NCI-H1092 (cell line): ENCODE results near the gene RAB25.

Experiments
- DNase-seq: peaks from one replicate; lab custom pipeline; 2025; lab: John Stamatoyannopoulos, UW

Gene RAB25

DNA sequence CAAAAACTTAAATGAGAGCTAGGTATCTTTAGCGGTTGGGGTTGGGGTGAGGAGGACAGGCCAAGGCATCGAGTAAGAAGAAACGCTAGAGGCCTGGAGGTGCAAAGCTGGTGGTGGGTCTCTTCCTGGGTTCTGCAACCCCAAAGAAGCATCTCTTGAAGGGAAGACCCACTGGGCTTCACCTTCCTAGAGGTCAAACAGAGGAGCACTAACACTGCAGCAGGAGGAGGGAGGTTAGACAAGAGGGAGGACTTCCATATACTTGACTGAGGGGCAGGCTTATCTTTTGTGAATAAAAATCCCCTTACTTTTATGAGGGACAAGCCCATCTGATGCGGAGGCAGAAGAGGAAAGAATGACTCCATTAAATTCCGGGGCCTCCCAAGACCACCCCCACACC is 18.8 kb downstream of the RAB25 start:
- DNase-seq: no peak

DNA sequence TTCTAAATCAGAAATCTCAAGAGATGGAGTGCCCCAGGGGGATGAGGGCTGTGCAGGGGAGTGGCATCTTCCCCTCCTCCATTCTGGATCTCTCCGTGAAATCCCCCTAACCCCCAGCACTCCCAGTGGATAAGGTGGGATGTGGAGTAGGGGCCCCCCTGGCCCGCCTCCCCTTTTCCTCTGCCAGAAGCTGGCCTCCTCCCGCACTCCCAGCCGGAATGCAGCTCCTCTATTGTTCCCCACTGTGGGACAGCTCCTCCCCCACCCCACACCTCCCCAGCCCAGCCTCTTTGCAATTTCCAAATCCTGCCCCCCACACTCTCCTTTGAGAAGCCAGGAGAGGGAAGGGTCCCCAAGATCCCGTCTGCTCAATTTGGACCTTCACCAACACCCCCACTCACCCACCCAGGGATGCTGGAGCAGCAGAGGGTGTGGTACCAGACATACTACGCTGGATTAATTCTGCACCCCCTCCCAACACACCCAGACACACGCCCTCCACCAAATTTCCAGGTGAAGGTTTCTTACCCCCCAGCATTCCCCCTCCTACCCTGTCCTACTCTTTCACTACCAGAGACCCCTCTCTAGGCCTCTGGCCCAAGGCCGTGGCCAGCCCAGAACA is 19.4 kb downstream of the RAB25 start:
- no peak for DNase-seq

DNA sequence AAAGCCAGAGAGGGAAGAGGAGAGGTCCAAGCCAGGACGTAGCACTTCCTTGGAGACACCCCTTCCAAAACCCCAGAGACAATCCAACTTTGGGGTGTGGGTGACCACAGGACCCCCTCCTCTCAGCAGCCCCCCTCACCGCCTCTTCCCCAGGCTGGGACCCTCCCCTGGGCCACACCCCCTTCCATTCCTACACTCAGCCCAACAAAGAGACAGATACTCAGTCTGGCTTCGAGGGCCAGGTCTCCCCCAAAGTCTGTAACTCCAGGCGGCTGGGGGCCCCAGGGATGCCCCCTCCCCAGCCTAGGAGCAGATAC is 19.9 kb downstream of the RAB25 start:
- DNase-seq: no peak

DNA sequence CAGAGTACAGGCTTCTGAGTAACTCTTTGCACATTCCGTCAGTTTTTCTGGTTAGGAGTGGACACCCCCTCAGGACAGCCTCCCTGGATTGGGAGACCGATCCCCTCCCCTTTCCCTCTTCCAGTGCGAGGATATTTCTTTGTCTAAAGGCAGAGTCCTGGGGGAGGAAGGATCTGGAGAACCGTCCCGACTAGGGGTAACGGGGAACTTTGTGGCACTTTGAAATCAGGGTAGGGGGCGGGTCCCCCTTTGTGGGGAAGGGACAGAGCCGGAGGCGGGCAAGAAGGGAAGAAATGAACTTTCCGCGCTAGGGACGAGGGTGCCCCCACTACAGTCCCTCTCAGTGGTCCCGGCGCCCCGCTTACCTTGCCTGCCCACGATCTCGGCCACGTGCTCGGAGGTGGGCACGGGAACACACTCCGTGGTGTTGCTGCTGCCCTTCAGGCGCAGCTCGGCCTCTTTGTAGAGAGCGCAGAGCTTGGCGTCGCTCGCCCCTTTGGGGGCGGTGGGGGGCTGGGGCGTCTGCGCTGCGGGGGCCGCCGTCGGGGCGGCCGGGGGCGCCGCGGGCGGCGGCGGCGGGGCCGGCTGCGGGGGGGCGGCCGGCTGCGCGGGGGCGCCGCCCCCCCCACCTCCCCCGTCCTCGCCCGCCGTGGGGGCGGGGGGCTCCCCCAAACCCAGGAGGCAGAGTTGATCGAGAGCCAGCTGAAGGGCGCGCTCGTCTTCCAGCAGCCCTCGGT is 20.4 kb downstream of the RAB25 start:
- DNase-seq: peak; percentile 38

DNA sequence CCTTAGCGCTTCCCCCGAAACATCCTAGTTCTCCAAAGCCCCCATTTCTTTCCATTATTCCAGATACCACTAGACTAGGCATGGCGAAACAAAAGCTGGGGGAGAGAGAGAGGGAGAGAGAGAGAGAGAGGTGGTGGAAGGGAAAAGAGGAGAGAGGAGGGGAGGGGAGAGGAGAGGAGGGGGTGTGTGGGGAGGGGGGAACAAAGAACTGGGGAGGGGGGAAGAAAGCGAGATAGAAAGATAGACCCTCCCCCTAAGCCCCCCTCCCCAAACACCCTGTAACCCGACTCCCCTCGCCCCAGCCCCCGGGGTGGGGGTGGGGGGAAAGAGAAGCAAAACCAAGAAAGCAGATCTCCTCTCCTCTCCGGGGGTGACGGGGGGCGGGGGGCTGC is 21.0 kb downstream of the RAB25 start:
- no peak for DNase-seq

DNA sequence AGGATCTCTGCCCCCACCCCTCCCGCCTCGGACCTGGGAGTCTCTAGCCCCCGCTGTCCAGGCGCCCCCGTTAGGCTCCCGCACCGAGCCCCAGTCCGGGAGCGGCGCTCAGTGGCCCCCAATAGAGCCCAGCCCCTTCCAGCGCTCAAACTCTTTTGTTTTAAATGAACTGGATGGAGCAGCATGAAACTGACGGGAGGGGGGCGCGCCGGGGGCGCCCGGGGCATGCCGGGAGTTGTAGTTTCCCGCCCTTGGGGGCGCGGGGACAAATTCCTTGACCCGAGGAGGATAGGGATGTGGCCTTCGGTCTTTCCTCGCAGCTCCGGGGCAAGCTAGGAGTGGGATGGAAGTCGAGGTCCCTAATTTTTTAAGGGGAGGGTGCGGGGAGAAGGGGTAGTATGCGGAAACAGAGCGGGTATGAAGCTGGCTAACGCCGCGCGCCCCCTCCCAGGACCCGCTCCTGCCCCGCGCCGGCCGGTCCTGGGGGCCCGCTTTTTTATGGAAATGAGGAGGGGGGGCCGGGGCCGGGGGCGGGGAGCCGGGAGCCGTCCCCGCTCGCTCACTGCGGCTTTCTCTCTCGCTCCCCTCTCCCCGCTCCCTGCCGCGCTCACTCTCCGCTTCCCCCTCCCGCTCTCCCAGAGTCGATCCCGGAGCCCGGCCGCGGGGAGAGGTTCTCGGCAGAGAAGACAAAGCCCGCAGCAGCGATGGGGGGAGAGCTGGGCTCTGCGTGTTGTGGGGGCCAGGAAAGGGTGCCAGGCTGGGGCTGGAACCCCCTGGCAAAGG is 21.5 kb downstream of the RAB25 start, which contains the start of gene MEX3A:
Gene MEX3A (minus strand): TSS at position 157 of the 783 bp plus-strand sequence. CDS start 467 bp downstream, outside the sequence.
- DNase-seq: peak; percentile 80

DNA sequence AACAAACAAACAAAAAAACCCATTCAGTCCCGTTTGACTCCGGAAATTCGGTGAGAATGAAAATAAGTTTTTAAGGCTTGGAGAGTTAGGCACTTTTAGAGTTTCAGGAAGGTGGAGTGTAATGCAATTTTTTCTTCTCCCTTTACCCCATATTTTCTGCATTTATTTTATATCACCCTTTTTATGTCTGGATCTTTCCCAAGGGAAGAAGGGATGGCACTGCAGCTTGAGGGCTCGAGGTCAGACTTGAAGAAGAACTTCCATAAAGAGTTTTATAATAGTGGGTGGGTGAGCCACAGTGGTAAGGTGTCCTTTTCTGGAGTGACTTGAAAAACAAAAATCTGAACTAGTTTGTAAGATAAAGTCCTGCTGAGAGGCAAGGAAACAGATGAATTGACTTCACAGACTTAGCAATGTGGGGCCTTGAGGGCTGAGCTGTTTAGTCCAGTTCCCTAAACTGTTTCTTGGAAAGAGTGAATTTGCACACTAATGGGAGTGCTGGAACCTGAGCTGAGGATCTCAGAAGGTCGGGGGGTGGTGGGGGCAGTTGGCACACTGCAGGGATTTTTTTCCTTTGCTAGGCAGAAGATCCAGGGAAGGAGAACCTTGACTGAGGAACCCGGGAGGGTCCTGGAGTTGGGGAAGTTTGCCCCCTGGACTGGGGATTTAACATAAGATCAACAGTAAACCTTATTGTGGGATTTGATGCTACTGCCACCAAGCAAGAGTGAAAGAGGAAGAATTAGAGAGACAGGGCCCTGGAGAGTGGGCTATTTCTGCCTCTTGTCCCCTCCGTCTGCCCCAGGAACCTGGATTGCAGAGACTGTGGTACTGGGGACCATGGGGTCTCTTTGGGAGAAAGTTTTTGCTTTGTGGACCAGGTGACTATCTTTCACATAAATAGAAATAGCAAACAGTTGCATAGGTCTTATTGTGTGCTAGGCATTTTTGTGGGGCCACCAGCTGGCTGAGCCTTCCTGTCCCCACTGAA is 23.1 kb downstream of the RAB25 start:
- no peak for DNase-seq

DNA sequence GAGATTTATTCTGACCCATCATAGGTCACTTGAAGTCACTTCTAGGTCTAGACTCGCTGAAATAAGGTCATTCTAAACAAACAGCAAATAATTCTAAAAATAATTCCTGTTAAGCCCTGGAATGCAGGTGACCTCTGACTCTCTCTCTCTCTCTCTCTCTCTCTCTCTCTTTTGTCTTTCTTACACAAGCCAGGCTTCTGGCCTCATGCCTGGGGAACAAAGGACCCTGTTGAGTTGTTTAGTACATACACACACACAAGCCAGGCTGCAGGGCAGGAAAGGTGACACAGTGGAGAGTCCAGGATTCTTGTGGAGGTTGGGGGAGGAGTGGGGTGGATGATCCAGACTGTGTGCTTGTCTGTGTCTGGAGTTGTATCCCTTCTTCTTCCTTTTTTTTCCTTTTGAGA is 25.3 kb downstream of the RAB25 start:
- no peak for DNase-seq

DNA sequence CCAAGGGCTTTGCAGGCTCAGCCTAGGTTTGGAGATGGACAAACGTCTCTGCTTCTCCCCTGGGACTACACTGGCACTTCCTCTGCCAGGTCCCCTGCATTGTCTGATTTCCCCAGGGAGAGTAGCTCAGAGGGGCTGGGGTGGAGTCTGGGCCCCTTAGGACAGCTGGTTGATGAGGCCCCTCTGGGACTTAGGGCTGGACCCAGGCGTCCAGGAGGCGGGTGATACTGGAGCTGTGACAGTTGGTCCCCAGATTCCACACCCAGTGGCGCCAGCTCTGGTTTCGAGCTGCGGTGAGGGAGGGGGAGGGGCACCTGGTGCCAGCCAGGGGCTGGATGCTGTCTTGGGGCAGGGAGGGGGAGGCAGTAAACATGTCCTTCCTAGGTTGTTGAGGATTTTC is 28.7 kb downstream of the RAB25 start:
- DNase-seq: no peak

DNA sequence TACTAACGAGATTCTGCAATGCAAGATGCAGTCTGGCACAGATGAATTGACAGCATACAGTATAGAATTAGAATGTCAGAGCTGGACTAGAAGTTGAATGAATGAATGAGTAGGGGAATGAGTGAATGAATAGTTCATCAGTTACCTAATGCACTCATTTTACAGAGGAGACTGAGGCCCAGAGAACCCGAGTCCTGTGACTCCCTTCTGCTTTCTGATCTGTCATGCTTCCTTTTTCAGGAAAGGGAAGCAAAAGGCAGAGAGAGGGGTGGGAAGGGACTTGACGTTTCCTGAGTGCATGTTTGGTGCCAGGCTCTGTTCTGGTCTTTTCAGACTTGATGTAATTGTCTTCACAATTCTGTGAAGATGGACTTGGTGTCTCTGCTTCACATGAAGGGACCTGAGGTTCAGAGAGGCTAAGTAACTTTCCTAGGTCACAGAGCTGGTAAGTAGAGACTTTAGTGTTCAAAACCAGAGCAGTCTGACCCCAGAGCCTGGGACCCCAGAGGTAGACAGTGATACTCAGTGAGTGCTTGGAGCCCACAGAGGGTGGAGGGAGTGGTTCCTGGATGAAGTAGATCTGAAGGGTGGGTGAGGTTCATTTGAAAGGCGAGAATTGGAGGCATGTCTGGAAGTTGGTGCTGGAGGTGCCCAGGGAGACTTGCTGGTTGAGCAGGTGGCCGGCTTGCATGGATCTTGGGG is 29.3 kb downstream of the RAB25 start:
- DNase-seq: no peak

DNA sequence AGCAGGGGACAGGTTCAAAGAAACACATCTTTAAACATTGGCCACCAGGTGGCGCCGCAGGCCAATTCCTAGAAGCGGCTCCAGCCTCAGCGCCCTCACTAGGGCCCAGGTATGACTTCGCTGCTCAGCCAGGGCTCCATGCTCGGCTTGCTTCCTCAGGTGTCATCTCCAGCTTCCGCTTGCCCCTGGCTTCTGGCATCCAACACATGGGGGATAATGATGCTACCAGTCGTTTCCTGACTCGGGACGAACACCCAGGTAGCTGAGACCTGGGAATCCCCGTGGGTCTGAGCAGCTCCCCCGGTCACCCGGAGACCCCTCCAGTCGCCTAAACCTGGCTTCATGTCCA is 29.9 kb downstream of the RAB25 start:
- peak; percentile 69 for DNase-seq

DNA sequence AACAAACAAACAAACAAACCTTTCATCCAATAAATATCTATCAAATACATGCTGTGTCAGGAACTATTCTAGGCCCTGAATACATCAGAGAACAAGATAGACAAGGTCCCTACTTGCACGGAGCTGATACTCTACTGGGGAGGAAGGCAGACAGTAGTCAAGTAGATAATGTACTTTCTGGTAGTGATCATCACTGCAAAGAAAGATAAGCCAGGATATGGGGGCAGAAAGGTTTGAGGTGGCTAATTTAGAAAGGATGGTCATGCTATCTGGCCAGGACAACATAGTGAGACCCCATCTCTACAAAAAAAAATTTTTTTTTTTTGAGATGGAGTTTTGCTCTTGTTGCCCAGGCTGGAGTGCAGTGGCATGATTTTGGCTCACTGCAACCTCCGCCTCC is 30.6 kb downstream of the RAB25 start:
- no peak for DNase-seq

DNA sequence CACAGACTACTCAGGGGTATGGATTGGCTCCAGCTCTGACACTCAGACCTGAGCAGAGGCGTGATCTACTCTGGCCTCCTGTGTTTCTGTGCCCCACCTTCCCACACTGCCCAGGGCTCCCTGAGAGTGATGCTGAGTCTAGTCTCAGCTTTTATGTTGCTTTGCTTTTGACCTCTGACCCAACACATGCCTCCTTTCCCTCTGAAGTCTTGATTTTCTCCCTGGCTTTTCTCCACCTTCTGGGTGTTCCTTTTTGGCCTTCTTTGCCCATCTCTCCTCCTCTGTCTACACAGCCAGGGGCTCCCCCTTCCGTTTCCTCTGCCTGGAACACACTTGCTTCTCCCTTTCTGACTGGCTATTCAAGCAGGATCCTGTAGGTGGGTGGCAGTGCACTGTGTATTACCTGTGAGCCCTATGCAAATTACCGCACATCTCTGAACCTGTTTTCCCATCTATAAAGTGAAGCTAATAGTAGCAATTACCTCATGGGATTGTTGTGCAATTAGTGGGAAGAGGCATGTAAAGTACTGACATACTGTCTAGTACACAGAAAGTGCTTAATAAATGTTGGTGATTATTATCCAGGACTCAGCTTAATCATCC is 35.0 kb downstream of the RAB25 start:
- no peak for DNase-seq

DNA sequence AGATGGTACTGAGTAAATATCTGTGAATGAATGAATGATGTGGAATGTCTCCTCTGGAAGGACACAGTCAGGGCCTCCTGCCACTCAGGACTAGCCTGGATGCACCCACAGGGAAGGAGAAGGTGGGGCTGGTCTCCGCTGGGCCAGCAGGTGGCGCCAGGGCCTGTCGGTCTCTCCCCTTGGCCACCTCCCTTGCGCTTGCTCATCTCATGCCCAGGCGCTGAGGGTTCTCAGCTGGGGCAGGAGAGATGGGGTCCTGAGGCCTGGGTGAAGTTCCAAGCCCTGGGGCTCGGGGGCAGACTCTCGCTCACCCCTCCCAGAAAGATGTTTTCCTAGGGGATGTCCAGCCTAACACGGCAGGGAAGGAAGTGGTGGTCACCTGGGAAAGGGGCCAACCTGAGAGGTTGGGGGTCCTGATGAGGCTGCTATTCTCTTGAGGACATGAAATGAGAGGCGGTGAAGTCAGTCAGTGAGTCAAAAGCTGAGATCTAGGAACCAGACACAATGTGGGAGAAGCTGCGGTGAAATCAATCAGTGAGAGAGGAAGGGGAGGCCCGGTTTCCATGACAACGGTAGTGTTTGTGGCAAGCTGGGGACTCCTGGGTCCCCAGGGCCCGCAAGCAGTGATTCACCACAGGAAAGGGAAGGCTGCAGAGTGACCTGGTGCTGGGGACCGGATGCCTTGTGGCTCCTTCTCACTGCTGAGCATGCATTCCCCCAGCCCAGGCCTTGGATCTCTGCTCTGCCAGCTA is 35.9 kb downstream of the RAB25 start:
- DNase-seq: peak; percentile 50

DNA sequence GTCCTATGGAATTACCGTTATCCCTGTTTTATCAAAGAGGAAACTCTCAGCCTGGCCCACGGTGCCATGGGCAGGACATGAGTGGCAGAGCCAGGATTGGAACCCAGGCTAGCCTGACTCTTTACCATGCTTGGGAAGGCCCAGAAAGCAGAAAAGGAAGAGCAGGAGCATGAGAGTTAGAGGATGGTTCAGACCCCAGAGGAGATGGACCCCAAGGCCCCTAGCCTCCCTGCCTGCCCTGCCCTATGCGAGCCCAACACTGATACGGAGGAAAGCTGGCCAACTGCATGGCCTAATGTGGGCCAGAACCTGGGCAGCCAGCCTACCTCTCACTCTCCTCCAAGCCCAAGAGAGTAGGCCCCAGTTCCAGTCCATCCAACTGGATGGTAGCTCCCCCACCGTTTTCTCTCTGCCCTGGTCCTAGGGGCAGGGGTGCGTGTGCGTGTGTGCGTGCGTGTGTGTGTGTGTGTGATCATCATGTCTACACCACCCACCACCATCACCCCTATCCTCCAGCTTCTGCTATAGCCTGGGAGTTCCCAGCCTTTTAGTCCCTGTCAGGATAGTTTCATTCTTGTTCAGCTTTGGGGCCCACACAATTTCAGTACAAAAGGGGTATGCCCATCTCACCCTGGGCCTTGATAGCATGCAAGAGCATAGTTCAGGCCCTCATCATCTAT is 36.7 kb downstream of the RAB25 start:
- no peak for DNase-seq

DNA sequence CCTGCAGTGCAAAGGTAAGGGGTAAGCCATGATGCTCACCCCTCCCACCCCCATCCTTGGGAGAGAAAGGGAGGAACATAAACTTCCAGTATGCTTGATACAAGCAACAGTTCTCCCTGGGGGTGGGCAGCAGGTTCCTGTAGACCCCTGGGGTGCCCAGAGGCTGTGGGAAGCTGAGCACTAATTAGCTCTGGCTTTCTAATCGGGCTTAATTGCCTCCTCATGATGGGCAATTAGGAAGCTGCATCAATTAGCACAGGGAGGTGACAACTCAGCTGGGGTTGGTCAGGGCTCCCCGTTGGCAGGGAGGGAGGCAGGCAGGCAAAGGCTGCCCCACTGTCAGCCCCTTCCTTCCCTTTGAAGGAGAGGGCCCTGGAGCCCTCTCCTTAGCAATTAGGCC is 37.8 kb downstream of the RAB25 start:
- DNase-seq: no peak

DNA sequence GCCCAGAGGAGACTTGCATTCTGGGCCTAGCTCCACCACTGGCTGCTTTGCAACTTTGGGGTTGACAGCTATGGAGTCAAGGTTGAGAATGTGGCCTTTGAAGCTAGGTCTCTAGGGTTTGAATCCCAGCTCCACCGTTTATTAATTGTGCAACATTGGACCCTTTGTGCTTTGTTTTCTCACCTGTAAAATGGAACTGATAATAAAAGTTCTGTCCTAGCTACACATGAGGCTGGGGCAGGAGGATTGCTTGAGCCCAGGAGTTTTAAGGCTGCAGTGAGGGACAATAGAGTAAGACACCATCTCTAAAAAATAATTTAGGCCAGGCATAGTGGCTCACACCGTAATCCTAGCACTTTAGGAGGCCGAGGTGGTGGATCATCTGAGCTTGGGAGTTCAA is 38.3 kb downstream of the RAB25 start:
- DNase-seq: no peak

DNA sequence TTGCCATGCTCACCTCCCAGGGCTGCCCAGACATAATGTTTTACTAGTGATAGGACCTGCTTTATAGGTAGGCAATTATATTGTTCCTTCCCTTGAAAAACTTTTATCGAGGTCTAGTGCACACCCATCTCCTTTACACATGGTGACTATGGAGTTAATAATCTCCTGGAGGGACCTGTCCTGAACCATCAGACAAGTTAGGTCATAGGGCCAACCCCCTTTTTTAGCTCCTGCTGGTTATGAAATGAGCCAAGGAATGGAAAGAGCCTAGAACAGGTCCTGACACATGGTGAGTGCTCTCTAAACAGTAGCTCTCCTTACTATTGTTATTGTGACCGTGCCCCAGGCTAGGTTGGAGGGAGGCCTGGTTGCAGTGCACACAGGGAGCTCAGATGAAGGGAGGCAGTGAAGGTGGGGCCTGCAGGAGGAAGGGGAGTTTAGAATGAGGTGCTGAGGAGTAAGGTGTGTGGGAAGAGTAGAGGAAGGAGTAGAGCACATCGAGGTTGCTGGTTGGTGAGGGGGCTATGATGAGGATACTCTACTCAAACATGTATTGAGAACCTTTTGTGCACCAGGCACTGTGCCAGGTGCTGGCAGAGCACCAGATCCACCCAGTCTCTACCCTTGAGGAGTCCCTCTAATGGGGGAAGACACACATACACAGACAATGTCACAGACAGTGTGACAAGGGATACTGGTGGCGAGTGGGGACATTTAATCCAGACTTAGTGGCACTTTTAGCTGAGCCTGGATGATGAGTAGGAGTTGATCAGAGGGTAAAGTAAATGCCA is 39.4 kb downstream of the RAB25 start:
- DNase-seq: peak; percentile 23

DNA sequence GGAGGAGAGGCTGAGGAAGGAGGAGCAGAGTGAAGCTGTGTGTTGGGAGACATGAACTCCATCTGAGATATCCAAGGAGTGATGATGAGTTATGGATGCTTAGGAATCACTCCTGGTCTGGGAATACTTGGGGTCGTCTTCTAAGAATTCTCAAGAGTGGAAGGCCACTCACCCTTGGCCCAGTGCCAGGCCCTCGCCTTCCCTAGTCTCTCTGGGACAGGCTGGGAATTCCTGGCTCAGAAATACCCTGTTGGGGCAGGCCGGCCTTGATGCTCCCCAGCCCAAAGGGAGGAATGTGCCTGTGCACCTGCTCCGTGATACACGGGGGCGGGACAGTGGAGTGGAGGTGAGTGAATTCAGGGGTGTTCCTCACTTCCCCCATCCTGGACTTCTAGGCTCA is 40.9 kb downstream of the RAB25 start:
- no peak for DNase-seq
